Stomach (tissue), 4 donors: ENCODE measurements around the gene SNX32.

ENCODE experiments used
- EP300 ChIP-seq: sonication (generic); formaldehyde crosslinking; IDR thresholded peaks from one replicate; pipeline ENCODE4 v1.6.1; 2017; ENCODE audit warnings: antibody characterized with exemption
- POLR2A ChIP-seq, 4 donors: fragments of 450-650 bp; IDR thresholded peaks; one replicate each; pipeline ENCODE4 v1.6.1; 2016; ENCODE audit warnings: antibody characterized with exemption in 4 of 4, control low read depth in 2 of 4, mild to moderate bottlenecking in 1 of 4, moderate library complexity in 1 of 4
- POLR2AphosphoS5 ChIP-seq, 3 donors: sonication (generic); formaldehyde crosslinking; IDR thresholded peaks; one replicate each; pipeline ENCODE4 v1.6.1; 2016; ENCODE audit warnings: antibody characterized with exemption in 3 of 3
- TF ChIP-seq, protein P1 (sequence below), 7 experiments: fragments of 450-650 bp in 4 of 7; fragments of 200-600 bp in 3 of 7; sonication (generic) in 3 of 7; IDR thresholded peaks; one replicate each; pipeline ENCODE4 v1.5.1; 2016 to 2019; ENCODE audit warnings: antibody characterized with exemption in 7 of 7, control low read depth in 2 of 7, mild to moderate bottlenecking in 1 of 7

DNA sequence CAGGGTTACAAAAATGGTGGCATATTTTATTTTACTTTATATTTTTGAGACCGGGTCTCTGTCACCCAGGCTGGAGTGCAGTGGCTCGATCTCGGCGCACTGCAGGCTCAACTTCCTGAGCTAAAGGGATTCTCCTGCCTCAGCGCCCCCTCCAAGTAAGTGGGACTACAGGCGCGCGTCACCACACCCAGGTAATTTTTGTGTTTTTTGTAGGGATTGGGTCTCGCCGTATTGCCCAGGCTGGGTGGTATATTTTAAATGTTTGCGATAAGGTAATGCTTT is 67.1 kb downstream of the SNX32 start:
- no peak for TF ChIP-seq POLR2A (IDR thresholded peaks at IDR 0.05)
- TF ChIP-seq, protein P1, sequence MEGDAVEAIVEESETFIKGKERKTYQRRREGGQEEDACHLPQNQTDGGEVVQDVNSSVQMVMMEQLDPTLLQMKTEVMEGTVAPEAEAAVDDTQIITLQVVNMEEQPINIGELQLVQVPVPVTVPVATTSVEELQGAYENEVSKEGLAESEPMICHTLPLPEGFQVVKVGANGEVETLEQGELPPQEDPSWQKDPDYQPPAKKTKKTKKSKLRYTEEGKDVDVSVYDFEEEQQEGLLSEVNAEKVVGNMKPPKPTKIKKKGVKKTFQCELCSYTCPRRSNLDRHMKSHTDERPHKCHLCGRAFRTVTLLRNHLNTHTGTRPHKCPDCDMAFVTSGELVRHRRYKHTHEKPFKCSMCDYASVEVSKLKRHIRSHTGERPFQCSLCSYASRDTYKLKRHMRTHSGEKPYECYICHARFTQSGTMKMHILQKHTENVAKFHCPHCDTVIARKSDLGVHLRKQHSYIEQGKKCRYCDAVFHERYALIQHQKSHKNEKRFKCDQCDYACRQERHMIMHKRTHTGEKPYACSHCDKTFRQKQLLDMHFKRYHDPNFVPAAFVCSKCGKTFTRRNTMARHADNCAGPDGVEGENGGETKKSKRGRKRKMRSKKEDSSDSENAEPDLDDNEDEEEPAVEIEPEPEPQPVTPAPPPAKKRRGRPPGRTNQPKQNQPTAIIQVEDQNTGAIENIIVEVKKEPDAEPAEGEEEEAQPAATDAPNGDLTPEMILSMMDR (IDR thresholded peaks at IDR 0.05): no peak
- no peak for TF ChIP-seq EP300
- no peak for TF ChIP-seq POLR2AphosphoS5 (IDR thresholded peaks at IDR 0.05)
